Measurements from ENCODE around the gene DOP1A.
A peak's percentile ranks its signal among the peaks of the same experiment; 100 is the strongest.

DNA sequence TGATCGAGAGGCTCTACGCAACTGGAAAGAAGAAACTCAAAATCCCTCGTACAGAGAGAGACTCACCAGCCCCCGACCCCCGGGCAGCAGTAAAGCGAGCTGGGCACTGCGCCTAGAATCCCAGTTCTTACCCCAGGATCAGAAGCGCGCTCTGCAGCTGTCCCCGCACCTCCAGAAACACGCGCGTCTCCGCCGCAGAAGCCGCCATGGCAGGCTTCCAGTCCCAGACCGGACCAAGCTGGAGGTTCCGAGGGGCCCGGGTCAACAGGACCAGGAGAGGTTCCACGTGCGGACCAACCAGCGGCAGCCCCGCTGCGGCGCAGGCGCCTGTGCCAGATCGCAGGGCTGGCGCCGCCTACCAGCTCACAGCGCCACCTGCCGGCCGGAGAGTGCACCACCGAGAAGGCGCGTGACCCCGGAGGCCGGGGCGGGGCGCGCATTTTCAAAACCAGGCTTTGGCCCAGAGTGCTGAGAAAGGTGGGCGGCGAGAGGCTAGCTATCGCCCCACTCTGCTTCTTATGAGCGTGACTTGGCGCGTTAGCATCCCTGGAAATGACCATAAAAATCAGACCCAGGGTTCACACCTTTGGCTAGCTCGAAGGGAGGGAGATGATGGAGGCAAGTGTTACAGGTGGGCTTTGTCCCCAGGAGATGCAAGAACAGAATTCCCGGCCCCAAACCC is 1.8 kb upstream of the DOP1A start, which contains the start of gene UBE3D:
- TF ChIP-seq POLR2A (IDR thresholded peaks at IDR 0.05): no peak
- TF ChIP-seq, protein P1, sequence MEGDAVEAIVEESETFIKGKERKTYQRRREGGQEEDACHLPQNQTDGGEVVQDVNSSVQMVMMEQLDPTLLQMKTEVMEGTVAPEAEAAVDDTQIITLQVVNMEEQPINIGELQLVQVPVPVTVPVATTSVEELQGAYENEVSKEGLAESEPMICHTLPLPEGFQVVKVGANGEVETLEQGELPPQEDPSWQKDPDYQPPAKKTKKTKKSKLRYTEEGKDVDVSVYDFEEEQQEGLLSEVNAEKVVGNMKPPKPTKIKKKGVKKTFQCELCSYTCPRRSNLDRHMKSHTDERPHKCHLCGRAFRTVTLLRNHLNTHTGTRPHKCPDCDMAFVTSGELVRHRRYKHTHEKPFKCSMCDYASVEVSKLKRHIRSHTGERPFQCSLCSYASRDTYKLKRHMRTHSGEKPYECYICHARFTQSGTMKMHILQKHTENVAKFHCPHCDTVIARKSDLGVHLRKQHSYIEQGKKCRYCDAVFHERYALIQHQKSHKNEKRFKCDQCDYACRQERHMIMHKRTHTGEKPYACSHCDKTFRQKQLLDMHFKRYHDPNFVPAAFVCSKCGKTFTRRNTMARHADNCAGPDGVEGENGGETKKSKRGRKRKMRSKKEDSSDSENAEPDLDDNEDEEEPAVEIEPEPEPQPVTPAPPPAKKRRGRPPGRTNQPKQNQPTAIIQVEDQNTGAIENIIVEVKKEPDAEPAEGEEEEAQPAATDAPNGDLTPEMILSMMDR (IDR thresholded peaks at IDR 0.05): peak; percentile 78 to 99
- TF ChIP-seq EP300 (IDR thresholded peaks at IDR 0.05): no peak
